Endothelial cell (in vitro differentiated cells): ENCODE data around the gene RIPK3. TPM values are rescaled to one million over a fixed set of nuclear protein-coding genes. Genes with fewer than 3 reads are reported as not detected.

Experiments
- DNase-seq: peaks from one replicate; pipeline ENCODE4 v3.0.0; 2021; ENCODE audit warnings: low spot score
- H3K27ac Mint-ChIP-seq: one replicate; pipeline ENCODE4 v1.8.0; 2021; ENCODE audit warnings: mixed read lengths, inconsistent platforms; ENCODE audit not compliant: unreplicated experiment
- H3K27me3 Mint-ChIP-seq: one replicate; pipeline ENCODE4 v1.8.0; 2021; ENCODE audit warnings: mild to moderate bottlenecking, moderate library complexity, mixed read lengths, inconsistent platforms; ENCODE audit not compliant: unreplicated experiment
- H3K36me3 Mint-ChIP-seq: one replicate; pipeline ENCODE4 v1.8.0; 2021; ENCODE audit warnings: mild to moderate bottlenecking, low read depth, mixed read lengths, inconsistent platforms; ENCODE audit not compliant: unreplicated experiment
- H3K4me1 Mint-ChIP-seq: one replicate; pipeline ENCODE4 v1.8.0; 2021; ENCODE audit warnings: mild to moderate bottlenecking, mixed read lengths, inconsistent platforms; ENCODE audit not compliant: unreplicated experiment
- H3K4me3 Mint-ChIP-seq: one replicate; pipeline ENCODE4 v1.8.0; 2021; ENCODE audit warnings: mild to moderate bottlenecking, mixed read lengths, inconsistent platforms; ENCODE audit not compliant: unreplicated experiment
- H3K9me3 Mint-ChIP-seq: one replicate; pipeline ENCODE4 v1.8.0; 2021; ENCODE audit warnings: mixed read lengths, inconsistent platforms; ENCODE audit not compliant: unreplicated experiment
- total RNA-seq: library from RNA; stranded (reverse); fragmentation: NEBNext Ultra II Directional; extraction: Animal tissue kit (Norgen Biotek cat#: 25700); gene quantifications from one replicate; pipeline ENCODE4 v1.2.1, GENCODE V29; 2021; ENCODE audit not compliant: unreplicated experiment
- TF ChIP-seq, protein P1 (sequence below): fragments of 200-600 bp; sonication (generic); IDR thresholded peaks from one replicate; pipeline ENCODE4 v1.5.0; 2021; ENCODE audit warnings: antibody characterized with exemption; ENCODE audit not compliant: unreplicated experiment

RIPK3 gene
- total RNA-seq, 1 donor from 2014 or later = 2.6 TPM

DNA sequence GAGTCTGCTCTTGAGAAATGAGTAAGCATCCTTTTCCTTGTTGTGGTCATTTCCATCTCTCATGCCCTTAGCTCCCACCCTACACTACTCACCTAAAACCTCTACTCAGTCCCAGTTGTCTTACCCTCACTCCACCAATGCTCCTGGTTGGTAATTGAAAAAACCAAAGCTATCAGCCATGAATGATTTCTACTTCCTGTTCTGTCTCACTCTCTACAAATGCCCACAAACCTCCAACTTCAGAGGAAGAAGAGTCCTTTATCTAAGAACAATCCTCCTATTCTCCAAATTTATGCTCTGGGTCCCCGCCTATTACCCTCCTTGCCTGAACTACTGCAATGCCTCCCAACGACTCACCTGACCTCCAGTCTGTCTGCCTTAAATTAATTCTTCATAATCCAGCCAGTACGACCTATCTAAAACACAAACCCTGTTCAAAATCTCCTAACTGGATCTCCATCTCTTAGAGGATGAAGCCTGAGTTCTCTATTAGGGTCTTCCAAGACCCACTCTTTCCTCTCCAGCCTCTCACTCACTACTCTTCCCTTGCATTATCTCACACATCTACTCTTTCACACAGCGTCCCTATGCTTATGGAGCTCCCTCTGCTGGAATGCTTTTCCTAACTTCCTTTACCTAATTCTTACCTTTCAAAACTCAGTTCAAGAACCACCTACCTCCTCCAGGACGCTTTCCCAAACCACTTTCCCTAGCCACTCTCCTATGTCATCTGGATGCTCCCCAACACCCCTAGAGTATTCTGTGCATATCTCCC lies 42.4 kb downstream of the RIPK3 start:
- Mint-ChIP-seq H3K27ac (peak overlapping the region; percentile 33), H3K4me1 (peaks cover 24% of the 10 kb centered on the region), H3K4me3 (peak overlapping the region; percentile 57), H3K27me3 (peaks cover 12% of the 10 kb centered on the region), H3K9me3 (no peaks in the 10 kb centered on the region), H3K36me3 (peaks cover 23% of the 10 kb centered on the region)
- TF ChIP-seq, protein P1, sequence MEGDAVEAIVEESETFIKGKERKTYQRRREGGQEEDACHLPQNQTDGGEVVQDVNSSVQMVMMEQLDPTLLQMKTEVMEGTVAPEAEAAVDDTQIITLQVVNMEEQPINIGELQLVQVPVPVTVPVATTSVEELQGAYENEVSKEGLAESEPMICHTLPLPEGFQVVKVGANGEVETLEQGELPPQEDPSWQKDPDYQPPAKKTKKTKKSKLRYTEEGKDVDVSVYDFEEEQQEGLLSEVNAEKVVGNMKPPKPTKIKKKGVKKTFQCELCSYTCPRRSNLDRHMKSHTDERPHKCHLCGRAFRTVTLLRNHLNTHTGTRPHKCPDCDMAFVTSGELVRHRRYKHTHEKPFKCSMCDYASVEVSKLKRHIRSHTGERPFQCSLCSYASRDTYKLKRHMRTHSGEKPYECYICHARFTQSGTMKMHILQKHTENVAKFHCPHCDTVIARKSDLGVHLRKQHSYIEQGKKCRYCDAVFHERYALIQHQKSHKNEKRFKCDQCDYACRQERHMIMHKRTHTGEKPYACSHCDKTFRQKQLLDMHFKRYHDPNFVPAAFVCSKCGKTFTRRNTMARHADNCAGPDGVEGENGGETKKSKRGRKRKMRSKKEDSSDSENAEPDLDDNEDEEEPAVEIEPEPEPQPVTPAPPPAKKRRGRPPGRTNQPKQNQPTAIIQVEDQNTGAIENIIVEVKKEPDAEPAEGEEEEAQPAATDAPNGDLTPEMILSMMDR = no peak
- no peak for DNase-seq

DNA sequence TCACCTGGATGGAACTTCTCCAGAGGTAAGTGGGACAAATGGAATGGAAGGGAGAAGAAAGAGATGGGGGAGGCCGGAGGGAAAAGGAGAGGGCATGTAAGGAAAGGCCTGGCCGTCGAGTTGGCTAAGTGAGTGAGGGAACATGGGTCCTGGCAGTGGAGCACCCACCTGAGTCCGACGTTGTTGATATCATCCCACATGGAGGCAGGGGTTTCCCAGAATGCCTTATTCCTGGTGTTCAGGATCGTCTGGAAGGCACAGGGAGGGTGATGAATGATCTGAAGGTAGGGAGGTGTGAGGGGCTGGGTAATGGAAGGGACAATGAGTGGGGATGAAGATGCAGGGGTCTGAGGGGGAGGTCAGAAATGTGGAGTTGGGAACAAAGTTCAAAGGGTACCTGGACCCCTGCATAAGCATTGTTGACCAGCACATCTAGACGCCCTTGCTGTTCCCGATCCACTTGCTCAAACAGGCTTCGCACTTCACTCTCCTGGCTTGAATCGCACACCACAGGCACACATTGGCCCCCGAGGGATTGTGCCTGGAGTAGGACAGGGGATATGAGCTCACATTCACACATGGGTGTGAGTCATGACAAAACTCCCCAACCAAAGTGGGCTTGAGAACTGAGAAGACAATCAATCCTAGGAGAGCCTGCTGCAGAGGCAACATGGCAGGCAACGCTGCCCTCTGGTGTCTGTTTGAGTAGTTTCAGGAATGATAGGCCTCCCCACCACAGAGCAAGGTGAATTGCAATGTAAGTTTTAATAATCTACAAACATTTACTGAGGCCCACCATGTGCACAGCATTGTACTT lies 43.2 kb downstream of the RIPK3 start:
- Mint-ChIP-seq H3K36me3 (peaks cover 23% of the 10 kb centered on the region), H3K4me3 (peak overlapping the region; percentile 68), H3K9me3 (no peaks in the 10 kb centered on the region), H3K27me3 (peaks cover 12% of the 10 kb centered on the region), H3K27ac (no peak overlapping the region), H3K4me1 (peaks cover 24% of the 10 kb centered on the region)
- TF ChIP-seq, protein P1 = no peak
- DNase-seq = peak; percentile 64

DNA sequence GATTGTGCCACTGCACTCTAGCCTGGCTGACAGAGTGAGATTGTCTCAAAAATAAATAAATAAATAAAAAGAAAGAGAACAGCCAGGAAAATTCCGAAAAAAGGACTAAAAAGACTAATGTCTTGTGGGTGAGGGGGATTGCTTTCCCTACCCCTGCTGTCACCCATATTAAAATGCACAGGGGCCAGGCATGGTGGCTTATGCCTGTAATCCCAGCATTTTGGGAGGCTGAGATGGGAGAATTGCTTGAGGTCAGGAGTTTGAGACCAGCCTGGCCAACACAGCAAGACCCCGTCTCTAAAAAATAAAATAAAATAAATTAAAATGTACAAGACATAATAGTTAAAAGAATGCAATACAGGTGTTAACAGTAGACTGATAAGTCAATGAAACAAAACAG lies 46.3 kb downstream of the RIPK3 start:
- TF ChIP-seq, protein P1 = no peak
- peaks cover 3% of the 10 kb centered on the region for H3K27me3 Mint-ChIP-seq
- no peak overlapping the region for H3K4me3 Mint-ChIP-seq
- no peak for DNase-seq
- no peaks in the 10 kb centered on the region for H3K9me3 Mint-ChIP-seq
- peaks cover 7% of the 10 kb centered on the region for H3K4me1 Mint-ChIP-seq
- H3K36me3 Mint-ChIP-seq = peaks cover 32% of the 10 kb centered on the region
- no peak overlapping the region for H3K27ac Mint-ChIP-seq

DNA sequence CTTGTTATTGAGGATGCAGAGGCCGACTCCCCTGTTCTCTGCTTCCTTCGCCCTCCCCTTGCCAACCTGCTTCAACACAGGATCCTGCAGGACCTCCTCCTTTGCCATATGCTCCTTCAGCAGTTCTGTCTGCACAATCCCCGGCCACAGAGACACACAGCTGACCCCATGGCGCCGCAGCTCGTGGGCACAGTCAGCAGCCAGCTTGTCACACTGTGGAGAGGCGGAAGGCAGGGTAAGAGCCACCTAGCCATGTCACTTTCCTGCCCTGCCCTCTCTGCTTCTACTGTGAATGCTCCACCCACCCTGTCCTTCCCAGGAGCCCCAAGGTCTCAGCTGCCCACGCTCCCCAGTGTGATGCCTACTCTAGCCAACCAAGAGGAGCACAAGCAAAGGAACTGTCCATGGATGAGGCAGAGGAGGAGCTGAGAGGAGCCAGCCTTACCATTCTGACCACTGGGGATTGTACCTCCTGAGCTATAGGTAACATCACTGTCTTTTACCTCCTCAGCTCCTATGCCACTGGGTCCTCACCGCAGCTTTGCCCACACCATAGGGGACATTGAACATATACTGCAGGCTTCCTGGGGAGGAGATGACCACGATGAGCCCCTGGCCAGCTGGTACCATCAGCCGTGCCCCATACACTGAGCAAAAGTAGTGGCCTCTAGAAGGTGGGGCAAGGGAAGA lies 47.5 kb downstream of the RIPK3 start:
- H3K36me3 Mint-ChIP-seq = peaks cover 28% of the 10 kb centered on the region
- TF ChIP-seq, protein P1 = no peak
- no peak for DNase-seq
- no peak overlapping the region for H3K4me3 Mint-ChIP-seq
- H3K27ac Mint-ChIP-seq = no peak overlapping the region
- H3K4me1 Mint-ChIP-seq = peaks cover 2% of the 10 kb centered on the region
- no peaks in the 10 kb centered on the region for H3K9me3 Mint-ChIP-seq
- H3K27me3 Mint-ChIP-seq = peaks cover 5% of the 10 kb centered on the region
